H9 (cell line): ENCODE results near the gene ALG9. TPM values are rescaled to one million over a fixed set of nuclear protein-coding genes. Genes with fewer than 3 reads are reported as not detected.

Experiments used
- DNase-seq: peaks from one replicate; pipeline ENCODE4 v3.0.0-alpha.2; 2017
- H2AFZ ChIP-seq: one replicate; pipeline ENCODE4 v1.6.1; 2013; ENCODE audit warnings: mild to moderate bottlenecking, low read length, control low read depth, moderate library complexity
- H2AK5ac ChIP-seq: 2 replicates; pipeline ENCODE4 v1.6.1; 2013; ENCODE audit warnings: low read length, control low read depth, mixed read lengths; ENCODE audit not compliant: insufficient read length
- H2BK120ac ChIP-seq: one replicate; pipeline ENCODE4 v1.6.1; 2013; ENCODE audit warnings: low read depth, mild to moderate bottlenecking, low read length, control low read depth, inconsistent platforms; ENCODE audit not compliant: poor library complexity, severe bottlenecking
- H2BK12ac ChIP-seq: 2 replicates; pipeline ENCODE4 v1.6.1; 2013; ENCODE audit warnings: low read length, control low read depth, mixed read lengths, low read depth; ENCODE audit not compliant: insufficient read length
- H2BK15ac ChIP-seq: 2 replicates; pipeline ENCODE4 v1.6.1; 2013; ENCODE audit warnings: low read depth, low read length, control low read depth
- H2BK20ac ChIP-seq: one replicate; pipeline ENCODE4 v1.6.1; 2013; ENCODE audit warnings: low read depth, mild to moderate bottlenecking, low read length, control low read depth, inconsistent platforms; ENCODE audit not compliant: poor library complexity, severe bottlenecking
- H2BK5ac ChIP-seq: 2 replicates; pipeline ENCODE4 v1.6.1; 2013; ENCODE audit warnings: low read length, control low read depth, mixed read lengths; ENCODE audit not compliant: insufficient read length
- H3K14ac ChIP-seq: 2 replicates; pipeline ENCODE4 v1.6.1; 2013; ENCODE audit warnings: low read length, control low read depth; ENCODE audit not compliant: insufficient read depth
- H3K18ac ChIP-seq: 2 replicates; pipeline ENCODE4 v1.6.1; 2013; ENCODE audit warnings: low read depth, mild to moderate bottlenecking, mixed read lengths, low read length, control low read depth; ENCODE audit not compliant: insufficient read length
- H3K23ac ChIP-seq: 2 replicates; pipeline ENCODE4 v1.6.1; 2013; ENCODE audit warnings: low read length, control low read depth, mixed read lengths, low read depth; ENCODE audit not compliant: insufficient read length
- H3K23me2 ChIP-seq: 2 replicates; pipeline ENCODE4 v1.6.1; 2013; ENCODE audit warnings: low read depth, mild to moderate bottlenecking, mixed read lengths, low read length, control low read depth; ENCODE audit not compliant: insufficient read length, poor library complexity, severe bottlenecking
- H3K27ac ChIP-seq: 2 replicates; pipeline ENCODE4 v1.5.1; 2013; ENCODE audit warnings: low read length, control low read depth, mixed read lengths, low read depth; ENCODE audit not compliant: insufficient read length
- H3K27me3 ChIP-seq: 2 replicates; pipeline ENCODE4 v1.6.1; 2013; ENCODE audit warnings: low read length, control low read depth, inconsistent platforms; ENCODE audit not compliant: insufficient read depth
- H3K4ac ChIP-seq: 2 replicates; pipeline ENCODE4 v1.6.1; 2013; ENCODE audit warnings: low read depth, mild to moderate bottlenecking, control low read depth, inconsistent platforms, low read length, moderate library complexity
- H3K4me1 ChIP-seq: 2 replicates; pipeline ENCODE4 v1.6.1; 2013; ENCODE audit warnings: low read length, control low read depth, inconsistent platforms; ENCODE audit not compliant: insufficient read depth
- H3K4me2 ChIP-seq: 2 replicates; pipeline ENCODE4 v1.6.1; 2013; ENCODE audit warnings: low read length, control low read depth, mixed read lengths; ENCODE audit not compliant: insufficient read length, insufficient read depth
- H3K56ac ChIP-seq: 2 replicates; pipeline ENCODE4 v1.6.1; 2013; ENCODE audit warnings: low read depth, mild to moderate bottlenecking, mixed read lengths, low read length, control low read depth; ENCODE audit not compliant: insufficient read length
- H3K79me1 ChIP-seq: 2 replicates; pipeline ENCODE4 v1.6.1; 2013; ENCODE audit warnings: low read depth, mild to moderate bottlenecking, moderate library complexity, low read length, control low read depth, inconsistent platforms; ENCODE audit not compliant: insufficient read depth, poor library complexity, severe bottlenecking
- H3K79me2 ChIP-seq: 2 replicates; pipeline ENCODE4 v1.6.1; 2013; ENCODE audit warnings: low read length, control low read depth, inconsistent platforms; ENCODE audit not compliant: insufficient read depth
- H3K9ac ChIP-seq: 2 replicates; pipeline ENCODE4 v1.6.1; 2013; ENCODE audit warnings: low read length, control low read depth, mixed read lengths; ENCODE audit not compliant: insufficient read length; ENCODE audit errors: extremely low read depth
- H3K9me3 ChIP-seq: one replicate; pipeline ENCODE4 v1.6.1; 2013; ENCODE audit warnings: low read depth, low read length, inconsistent platforms; ENCODE audit not compliant: control insufficient read depth
- H3T11ph ChIP-seq: one replicate; pipeline ENCODE4 v1.6.1; 2013; ENCODE audit warnings: mild to moderate bottlenecking, low read length, control low read depth, inconsistent platforms
- H4K20me1 ChIP-seq: one replicate; pipeline ENCODE4 v1.6.1; 2013; ENCODE audit not compliant: control insufficient read depth, insufficient read length, insufficient read depth
- H4K5ac ChIP-seq: 2 replicates; pipeline ENCODE4 v1.6.1; 2013; ENCODE audit warnings: low read depth, mild to moderate bottlenecking, mixed read lengths, low read length, control low read depth; ENCODE audit not compliant: insufficient read length
- H4K8ac ChIP-seq: replicated peaks from 2 replicates; pipeline ENCODE4 v1.6.1; 2013; ENCODE audit warnings: low read length, control low read depth, mixed read lengths, low read depth; ENCODE audit not compliant: insufficient read length
- H4K91ac ChIP-seq: 2 replicates; pipeline ENCODE4 v1.6.1; 2013; ENCODE audit warnings: low read depth, mild to moderate bottlenecking, moderate library complexity, mixed read lengths, low read length, control low read depth; ENCODE audit not compliant: insufficient read length
- H3K27ac Mint-ChIP-seq, 3 experiments: 2 replicates in 2 of 3; 3 replicates in 1 of 3; pipeline ENCODE4 v1.8.0; 2020 to 2021; ENCODE audit warnings: mixed read lengths in 3 of 3, mild to moderate bottlenecking in 1 of 3, moderate library complexity in 1 of 3
- H3K27me3 Mint-ChIP-seq: 2 replicates; pipeline ENCODE4 v1.8.0; 2021; ENCODE audit warnings: low read depth, mild to moderate bottlenecking, moderate library complexity, mixed read lengths
- H3K36me3 Mint-ChIP-seq, 3 experiments: 2 replicates in 2 of 3; 3 replicates in 1 of 3; pipeline ENCODE4 v1.8.0; 2020 to 2021; ENCODE audit warnings: low read depth in 3 of 3, mixed read lengths in 3 of 3; ENCODE audit not compliant: insufficient read depth in 1 of 3
- H3K4me1 Mint-ChIP-seq, 2 experiments: 2 replicates each; pipeline ENCODE4 v1.8.0; 2020; ENCODE audit warnings: mixed read lengths in 2 of 2
- H3K4me3 Mint-ChIP-seq, 2 experiments: 2 replicates in 1 of 2; 3 replicates in 1 of 2; pipeline ENCODE4 v1.8.0; 2020 to 2021; ENCODE audit warnings: mild to moderate bottlenecking in 2 of 2, mixed read lengths in 2 of 2, moderate library complexity in 1 of 2
- H3K9me3 Mint-ChIP-seq, 2 experiments: 2 replicates in 1 of 2; 3 replicates in 1 of 2; pipeline ENCODE4 v1.8.0; 2020; ENCODE audit warnings: mild to moderate bottlenecking in 2 of 2, mixed read lengths in 2 of 2, moderate library complexity in 1 of 2
- WGBS: extraction: QIAGEN DNeasy Blood & Tissue Kit; methylation state at CpG from one replicate; pipeline ENCODE4 v1.1.7; 2013; ENCODE audit warnings: missing lambda C conversion rate, low lambda C conversion rate, mixed read lengths; ENCODE audit not compliant: insufficient read length; ENCODE audit errors: extremely low coverage; 5-methylcytosine and 5-hydroxymethylcytosine counted together
- total RNA-seq: library from RNA; stranded (reverse); gene quantifications from 2 replicates; pipeline ENCODE4 v1.2.1, GENCODE V29; 2021
- TF ChIP-seq, protein P1 (sequence below): fragments of 200-600 bp; sonication (generic); conservative IDR thresholded peaks from 3 replicates; pipeline ENCODE4 v1.8.0; 2021; ENCODE audit warnings: antibody characterized with exemption, mild to moderate bottlenecking

ALG9 gene
- total RNA-seq, 1 experiment from 2014 or later, result 26.0 TPM

DNA sequence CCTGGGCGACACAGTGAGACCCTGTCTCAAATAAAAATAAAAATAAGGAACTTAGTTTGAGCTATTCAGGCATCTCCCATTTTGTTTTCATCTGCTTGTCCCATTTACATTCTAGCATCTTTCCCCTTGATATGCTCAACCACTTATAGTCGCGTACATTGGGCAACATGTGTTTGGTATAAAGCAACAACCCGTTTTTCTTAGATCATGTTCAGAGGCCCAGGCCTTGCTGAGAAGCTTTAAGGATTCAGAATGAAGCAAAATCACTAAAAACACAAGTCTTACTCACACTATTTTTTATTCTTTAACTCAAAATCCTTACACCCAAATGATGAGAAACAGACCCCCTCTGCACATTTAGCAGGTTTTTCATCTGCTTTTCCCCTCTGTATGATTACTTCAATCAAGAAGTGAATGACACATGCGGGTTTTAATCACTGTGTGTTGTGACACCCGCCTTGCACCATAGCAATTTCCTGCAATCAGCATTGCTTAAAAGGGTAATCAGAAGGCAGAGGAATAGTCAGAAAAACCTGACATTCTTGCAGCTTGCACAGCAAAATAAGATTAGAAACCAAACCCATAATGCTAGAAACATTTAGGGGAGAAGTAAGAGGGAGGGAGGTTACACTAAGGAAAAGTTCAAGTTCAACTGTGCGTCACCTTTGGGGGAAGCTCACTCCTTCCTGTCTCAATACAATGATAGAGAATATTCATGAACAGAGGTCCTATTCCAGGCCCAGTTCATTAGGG lies 25.9 kb downstream of the ALG9 start:
- no peak overlapping the region for H3K56ac ChIP-seq
- no peak overlapping the region for H3K18ac ChIP-seq
- H3K79me2 ChIP-seq, result no peaks in the 10 kb centered on the region
- no peak overlapping the region for H3K4me2 ChIP-seq
- H4K5ac ChIP-seq, result no peak overlapping the region
- no peaks in the 10 kb centered on the region for H3K23me2 ChIP-seq
- no peak overlapping the region for H2BK120ac ChIP-seq
- H4K8ac ChIP-seq, result no peak overlapping the region
- no peak overlapping the region for H3K27ac Mint-ChIP-seq
- peaks cover 2 to 12% (median 10%) of the 10 kb centered on the region in 3 experiments; a peak in 4 of 7 replicates for H3K36me3 Mint-ChIP-seq
- no peak overlapping the region for H2AFZ ChIP-seq
- H3K9me3 ChIP-seq, result no peaks in the 10 kb centered on the region
- H3K9me3 Mint-ChIP-seq, result no peaks in the 10 kb centered on the region
- TF ChIP-seq, protein P1, sequence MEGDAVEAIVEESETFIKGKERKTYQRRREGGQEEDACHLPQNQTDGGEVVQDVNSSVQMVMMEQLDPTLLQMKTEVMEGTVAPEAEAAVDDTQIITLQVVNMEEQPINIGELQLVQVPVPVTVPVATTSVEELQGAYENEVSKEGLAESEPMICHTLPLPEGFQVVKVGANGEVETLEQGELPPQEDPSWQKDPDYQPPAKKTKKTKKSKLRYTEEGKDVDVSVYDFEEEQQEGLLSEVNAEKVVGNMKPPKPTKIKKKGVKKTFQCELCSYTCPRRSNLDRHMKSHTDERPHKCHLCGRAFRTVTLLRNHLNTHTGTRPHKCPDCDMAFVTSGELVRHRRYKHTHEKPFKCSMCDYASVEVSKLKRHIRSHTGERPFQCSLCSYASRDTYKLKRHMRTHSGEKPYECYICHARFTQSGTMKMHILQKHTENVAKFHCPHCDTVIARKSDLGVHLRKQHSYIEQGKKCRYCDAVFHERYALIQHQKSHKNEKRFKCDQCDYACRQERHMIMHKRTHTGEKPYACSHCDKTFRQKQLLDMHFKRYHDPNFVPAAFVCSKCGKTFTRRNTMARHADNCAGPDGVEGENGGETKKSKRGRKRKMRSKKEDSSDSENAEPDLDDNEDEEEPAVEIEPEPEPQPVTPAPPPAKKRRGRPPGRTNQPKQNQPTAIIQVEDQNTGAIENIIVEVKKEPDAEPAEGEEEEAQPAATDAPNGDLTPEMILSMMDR, result no peak
- H3K79me1 ChIP-seq, result no peaks in the 10 kb centered on the region
- H3K4me1 ChIP-seq, result no peaks in the 10 kb centered on the region
- no peak overlapping the region for H2BK12ac ChIP-seq
- no peak overlapping the region for H2BK5ac ChIP-seq
- no peak overlapping the region for H3K4me3 Mint-ChIP-seq
- no peak overlapping the region for H3K9ac ChIP-seq
- H4K20me1 ChIP-seq, result no peaks in the 10 kb centered on the region
- H3K4me1 Mint-ChIP-seq, result peaks cover 17 to 20% of the 10 kb centered on the region in 2 experiments
- no peak overlapping the region for H2AK5ac ChIP-seq
- no peaks in the 10 kb centered on the region for H3K27me3 ChIP-seq
- WGBS, result no CpG with 5 or more reads among the region's 7 CpGs
- no peak overlapping the region for H3K23ac ChIP-seq
- no peak overlapping the region for H3K27ac ChIP-seq
- H4K91ac ChIP-seq, result no peak overlapping the region
- H3K27me3 Mint-ChIP-seq, result no peaks in the 10 kb centered on the region
- no peak for DNase-seq
- H3T11ph ChIP-seq, result no peak overlapping the region
- no peak overlapping the region for H2BK15ac ChIP-seq
- no peak overlapping the region for H2BK20ac ChIP-seq
- no peak overlapping the region for H3K14ac ChIP-seq
- H3K4ac ChIP-seq, result no peak overlapping the region
